GM23248 (cell line): ENCODE results near the gene GRAP2.

Source experiments
- EZH2 ChIP-seq: fragments of 200-600 bp; sonication (generic); IDR thresholded peaks from 2 replicates; pipeline ENCODE4 v1.6.1; 2018; ENCODE audit warnings: antibody characterized with exemption, mild to moderate bottlenecking; ENCODE audit not compliant: insufficient read depth, poor library complexity, severe bottlenecking
- EZH2phosphoT487 ChIP-seq: fragments of 200-600 bp; sonication (generic); IDR thresholded peaks from 2 replicates; pipeline ENCODE4 v1.6.1; 2018; ENCODE audit warnings: antibody characterized with exemption, moderate library complexity, mild to moderate bottlenecking, low read depth; ENCODE audit not compliant: insufficient read depth

DNA sequence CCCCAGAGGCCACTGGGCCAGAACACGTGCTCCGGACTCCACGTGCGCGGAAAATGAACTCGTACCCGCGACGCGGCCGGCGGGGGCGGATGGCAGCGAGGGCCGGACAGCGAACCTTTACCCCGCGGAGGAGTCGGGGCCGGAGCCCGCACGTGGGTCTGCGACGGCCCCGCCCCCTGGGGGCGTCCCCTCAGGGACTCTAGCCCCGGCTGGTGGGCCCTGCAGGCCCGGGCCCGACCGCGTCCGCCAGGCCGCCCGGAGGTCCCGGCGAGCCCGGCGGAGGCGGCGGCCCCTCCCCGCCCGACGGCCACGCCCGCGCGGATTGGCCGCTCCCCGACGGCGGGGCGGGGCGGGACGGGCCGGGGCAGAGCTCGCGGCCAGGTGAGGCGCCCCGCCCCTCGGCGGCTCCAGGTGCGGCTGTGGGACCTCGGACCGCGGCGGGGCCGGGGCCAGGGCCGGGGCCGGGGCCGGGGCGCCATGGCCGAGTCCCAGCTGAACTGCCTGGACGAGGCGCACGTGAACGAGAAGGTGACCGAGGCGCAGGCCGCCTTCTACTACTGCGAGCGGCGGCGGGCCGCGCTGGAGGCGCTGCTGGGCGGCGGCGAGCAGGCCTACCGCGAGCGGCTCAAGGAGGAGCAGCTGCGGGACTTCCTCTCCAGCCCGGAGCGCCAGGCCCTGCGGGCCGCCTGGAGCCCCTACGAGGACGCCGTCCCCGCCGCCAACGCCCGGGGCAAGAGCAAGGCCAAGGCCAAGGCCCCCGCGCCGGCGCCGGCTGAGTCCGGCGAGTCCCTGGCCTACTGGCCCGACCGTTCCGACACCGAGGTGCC lies 93.9 kb downstream of the GRAP2 start, which contains the start of gene FAM83F:
- TF ChIP-seq EZH2 (no peak), EZH2phosphoT487 (no peak)
